Fibroblast of lung (primary cell): Measurements from ENCODE around the gene OGFR.

Source experiments
- EZH2 ChIP-seq: IDR thresholded peaks from 2 replicates; pipeline ENCODE4 v1.5.1; 2012; ENCODE audit warnings: low read length, control low read depth, mild to moderate bottlenecking; ENCODE audit errors: missing control alignments
- TF ChIP-seq, protein P1 (sequence below), 2 donors: IDR thresholded peaks in 1 of 2; conservative IDR thresholded peaks in 1 of 2; 1 replicate in 1 of 2; 2 replicates in 1 of 2; pipeline ENCODE4 v1.5.1; 2011 to 2012; ENCODE audit warnings: low read length in 2 of 2, control low read depth in 1 of 2, inconsistent platforms in 1 of 2, low read depth in 1 of 2, mild to moderate bottlenecking in 1 of 2

GRCh38 chr20:62763404-62763803, 41.2 kb upstream of the OGFR start:
- TF ChIP-seq, protein P1, sequence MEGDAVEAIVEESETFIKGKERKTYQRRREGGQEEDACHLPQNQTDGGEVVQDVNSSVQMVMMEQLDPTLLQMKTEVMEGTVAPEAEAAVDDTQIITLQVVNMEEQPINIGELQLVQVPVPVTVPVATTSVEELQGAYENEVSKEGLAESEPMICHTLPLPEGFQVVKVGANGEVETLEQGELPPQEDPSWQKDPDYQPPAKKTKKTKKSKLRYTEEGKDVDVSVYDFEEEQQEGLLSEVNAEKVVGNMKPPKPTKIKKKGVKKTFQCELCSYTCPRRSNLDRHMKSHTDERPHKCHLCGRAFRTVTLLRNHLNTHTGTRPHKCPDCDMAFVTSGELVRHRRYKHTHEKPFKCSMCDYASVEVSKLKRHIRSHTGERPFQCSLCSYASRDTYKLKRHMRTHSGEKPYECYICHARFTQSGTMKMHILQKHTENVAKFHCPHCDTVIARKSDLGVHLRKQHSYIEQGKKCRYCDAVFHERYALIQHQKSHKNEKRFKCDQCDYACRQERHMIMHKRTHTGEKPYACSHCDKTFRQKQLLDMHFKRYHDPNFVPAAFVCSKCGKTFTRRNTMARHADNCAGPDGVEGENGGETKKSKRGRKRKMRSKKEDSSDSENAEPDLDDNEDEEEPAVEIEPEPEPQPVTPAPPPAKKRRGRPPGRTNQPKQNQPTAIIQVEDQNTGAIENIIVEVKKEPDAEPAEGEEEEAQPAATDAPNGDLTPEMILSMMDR (conservative IDR thresholded peaks at IDR 0.05 in 1 of 2, IDR thresholded peaks at IDR 0.05 in 1 of 2; ENCODE audit: low read depth in 1 of 2, low read length in 2 of 2) = no peak
- TF ChIP-seq EZH2 = no peak
